GM23248 (cell line): Measurements from ENCODE around the gene BRD1. TPM values are rescaled to one million over a fixed set of nuclear protein-coding genes. Genes with fewer than 3 reads are reported as not detected.

Experiments
- DNase-seq: peaks from one replicate; pipeline ENCODE4 v3.0.0-alpha.2; 2015
- H2AFZ ChIP-seq: fragments of 200-600 bp; sonication (generic); 2 replicates; pipeline ENCODE4 v1.6.1; 2016; ENCODE audit warnings: antibody characterized with exemption
- H3F3A ChIP-seq: fragments of 200-600 bp; sonication (generic); 2 replicates; pipeline ENCODE4 v1.6.1; 2016; ENCODE audit warnings: mild to moderate bottlenecking, antibody characterized with exemption, mixed run types; ENCODE audit not compliant: insufficient read depth
- H3K27ac ChIP-seq: fragments of 200-600 bp; sonication (generic); 2 replicates; pipeline ENCODE4 v1.5.1; 2016; ENCODE audit warnings: mild to moderate bottlenecking
- H3K27me3 ChIP-seq: fragments of 200-600 bp; sonication (generic); replicated peaks from 2 replicates; pipeline ENCODE4 v1.6.1; 2016; ENCODE audit warnings: mild to moderate bottlenecking; ENCODE audit not compliant: insufficient read depth
- H3K36me3 ChIP-seq: fragments of 200-600 bp; sonication (generic); 2 replicates; pipeline ENCODE4 v1.6.1; 2016; ENCODE audit warnings: low read depth, mild to moderate bottlenecking
- H3K4me1 ChIP-seq: fragments of 200-600 bp; sonication (generic); 2 replicates; pipeline ENCODE4 v1.6.1; 2016; ENCODE audit warnings: mild to moderate bottlenecking; ENCODE audit not compliant: insufficient read depth
- H3K4me2 ChIP-seq: fragments of 200-600 bp; sonication (generic); one replicate; pipeline ENCODE4 v1.6.1; 2016; ENCODE audit warnings: mild to moderate bottlenecking; ENCODE audit not compliant: unreplicated experiment
- H3K4me3 ChIP-seq: fragments of 200-600 bp; sonication (generic); 2 replicates; pipeline ENCODE4 v1.5.1; 2016; ENCODE audit warnings: mild to moderate bottlenecking
- H3K79me2 ChIP-seq: fragments of 200-600 bp; sonication (generic); 2 replicates; pipeline ENCODE4 v1.6.1; 2016; ENCODE audit warnings: mild to moderate bottlenecking; ENCODE audit not compliant: insufficient read depth
- H3K9ac ChIP-seq: fragments of 200-600 bp; sonication (generic); 2 replicates; pipeline ENCODE4 v1.6.1; 2016; ENCODE audit warnings: mild to moderate bottlenecking
- H3K9me2 ChIP-seq: fragments of 200-600 bp; sonication (generic); 2 replicates; pipeline ENCODE4 v1.6.1; 2016; ENCODE audit warnings: mixed run types, mild to moderate bottlenecking, moderate library complexity; ENCODE audit not compliant: insufficient read depth
- H3K9me3 ChIP-seq: fragments of 200-600 bp; sonication (generic); one replicate; pipeline ENCODE4 v1.6.1; 2017; ENCODE audit warnings: low read depth
- H4K20me1 ChIP-seq: fragments of 200-600 bp; sonication (generic); 2 replicates; pipeline ENCODE4 v1.6.0; 2016; ENCODE audit not compliant: insufficient read depth
- EZH2 ChIP-seq: fragments of 200-600 bp; sonication (generic); IDR thresholded peaks from 2 replicates; pipeline ENCODE4 v1.6.1; 2018; ENCODE audit warnings: antibody characterized with exemption, mild to moderate bottlenecking; ENCODE audit not compliant: insufficient read depth, poor library complexity, severe bottlenecking
- EZH2phosphoT487 ChIP-seq: fragments of 200-600 bp; sonication (generic); IDR thresholded peaks from 2 replicates; pipeline ENCODE4 v1.6.1; 2018; ENCODE audit warnings: antibody characterized with exemption, moderate library complexity, mild to moderate bottlenecking, low read depth; ENCODE audit not compliant: insufficient read depth
- WGBS, 2 experiments: methylation state at CpG; one replicate each; pipeline ENCODE4 v1.1.6; 2015 to 2017; ENCODE audit warnings: low lambda C conversion rate in 2 of 2, low coverage in 1 of 2; ENCODE audit errors: missing lambda C conversion rate in 2 of 2; 5-methylcytosine and 5-hydroxymethylcytosine counted together
- in situ Hi-C: fragments of 300-500 bp; cut with MboI; formaldehyde crosslinking; loops from 2 replicates; pipeline ENCODE4 v1.15.0; 2020
- polyA plus RNA-seq: library from polyadenylated mRNA; unstranded; fragments of >200 nt; fragmentation: Nextera tagmentation; extraction: Ambion mirVana; gene quantifications from 2 replicates; pipeline ENCODE4 v1.2.1, GENCODE V29; 2016
- total RNA-seq: library from RNA; depleted of rRNA; stranded (reverse); fragments of >200 nt; shearing (Covaris generic); gene quantifications from 2 replicates; pipeline ENCODE4 v1.2.3, GENCODE V29; 2014

The BRD1 gene
- total and polyA plus RNA-seq, 2 experiments from 2014 or later = 4.5 to 23.1 TPM

GRCh38 chr22:49769691-49770546 is 57.8 kb downstream of the BRD1 start:
- no peaks in the 10 kb centered on the region for H3K4me1 ChIP-seq
- H3K27me3 ChIP-seq = no peaks in the 10 kb centered on the region
- no peak for DNase-seq
- no peaks in the 10 kb centered on the region for H4K20me1 ChIP-seq
- TF ChIP-seq EZH2phosphoT487 = no peak
- no peak for TF ChIP-seq EZH2
- no peaks in the 10 kb centered on the region for H3K79me2 ChIP-seq
- H3K27ac ChIP-seq = no peak overlapping the region
- no peak overlapping the region for H3K4me3 ChIP-seq
- peaks cover 5% of the 10 kb centered on the region; the same call in 1 of the 2 replicates for H3F3A ChIP-seq
- H3K4me2 ChIP-seq = no peak overlapping the region
- no peaks in the 10 kb centered on the region for H3K9me3 ChIP-seq
- H2AFZ ChIP-seq = no peak overlapping the region
- 72 to 74% methylated on average over 22 of the region's 22 CpGs for WGBS, 2 experiments
- H3K9ac ChIP-seq = no peak overlapping the region
- in situ Hi-C loops = no loop called here
- no peaks in the 10 kb centered on the region for H3K9me2 ChIP-seq
- H3K36me3 ChIP-seq = peaks cover 16% of the 10 kb centered on the region

GRCh38 chr22:49768951-49769690 is 58.6 kb downstream of the BRD1 start:
- Histone ChIP-seq H3K79me2 (no peaks in the 10 kb centered on the region), H3K27ac (no peak overlapping the region), H3F3A (peaks cover 5% of the 10 kb centered on the region; the same call in 1 of the 2 replicates), H3K9me3 (no peaks in the 10 kb centered on the region), H3K4me3 (no peak overlapping the region), H3K27me3 (no peaks in the 10 kb centered on the region), H2AFZ (no peak overlapping the region), H3K4me2 (no peak overlapping the region), H3K9me2 (no peaks in the 10 kb centered on the region), H4K20me1 (no peaks in the 10 kb centered on the region), H3K36me3 (peaks cover 12% of the 10 kb centered on the region), H3K4me1 (no peaks in the 10 kb centered on the region), H3K9ac (no peak overlapping the region)
- in situ Hi-C loops = no loop called here
- no peak for DNase-seq
- whole genome bisulfite sequencing, 2 experiments = 70 to 71% methylated on average over 22 to 24 of the region's 24 CpGs
- TF ChIP-seq EZH2phosphoT487 = no peak
- TF ChIP-seq EZH2 = no peak

- Histone ChIP-seq H3K27me3 (no peaks in the 10 kb centered on the region), H3K4me1 (no peaks in the 10 kb centered on the region), H2AFZ (no peak overlapping the region), H4K20me1 (no peaks in the 10 kb centered on the region), H3F3A (peaks cover 5% of the 10 kb centered on the region; the same call in 1 of the 2 replicates), H3K9me3 (no peaks in the 10 kb centered on the region), H3K9me2 (no peaks in the 10 kb centered on the region), H3K4me2 (no peak overlapping the region), H3K27ac (no peak overlapping the region), H3K4me3 (no peak overlapping the region), H3K79me2 (no peaks in the 10 kb centered on the region), H3K36me3 (peaks cover 4% of the 10 kb centered on the region), H3K9ac (no peak overlapping the region)
- 69 to 80% methylated on average over 18 of the region's 18 CpGs for WGBS, 2 experiments
- in situ Hi-C loops = no loop called here
- no peak for DNase-seq
- TF ChIP-seq EZH2phosphoT487 (no peak), EZH2 (no peak)
Observed at GRCh38 chr22:49768077-49768910, 59.4 kb downstream of the BRD1 start.
